ENCODE data around the gene EDARADD. TPM values are rescaled to one million over a fixed set of nuclear protein-coding genes. Genes with fewer than 3 reads are reported as not detected.

Gene EDARADD
- polyA plus RNA-seq, 4 donors, result 7.3 to 8.7 (median 7.6) TPM

Other genes with a start within 250 kb of the EDARADD start
- gene ERO1B, start 112.3 kb upstream of the EDARADD start, polyA plus RNA-seq (ENCODE audit: insufficient read length in 4 of 4), result 10 to 100 TPM; 11.3 to 16.7 (median 13.7) TPM
- 10 to 100 TPM; 66.8 to 92.2 (median 75.6) TPM for gene LGALS8, start 129.7 kb downstream of the EDARADD start, polyA plus RNA-seq (ENCODE audit: insufficient read length in 4 of 4)
- gene HEATR1, start 210.2 kb downstream of the EDARADD start, polyA plus RNA-seq (ENCODE audit: insufficient read length in 4 of 4), result 10 to 100 TPM; 26.2 to 29.8 (median 26.8) TPM

Measured in right renal pelvis (tissue), 4 donors.